Fibroblast of lung (primary cell): Measurements from ENCODE around the gene PCDH9. TPM values are rescaled to one million over a fixed set of nuclear protein-coding genes. Genes with fewer than 3 reads are reported as not detected.

Experiments
- DNase-seq, 2 donors: peaks; one replicate each; pipeline versions ENCODE4 v3.0.0 to v3.0.0-alpha.2; 2010; ENCODE audit warnings: low read depth in 2 of 2
- H2AFZ ChIP-seq: 2 replicates; pipeline ENCODE4 v1.5.1; 2012; ENCODE audit warnings: low read length, control low read depth, inconsistent platforms
- H3K27ac ChIP-seq: 2 replicates; pipeline ENCODE4 v1.5.1; 2011; ENCODE audit warnings: low read length, control low read depth; ENCODE audit not compliant: insufficient read depth
- H3K27me3 ChIP-seq: 2 replicates; pipeline ENCODE4 v1.5.1; 2011; ENCODE audit warnings: mild to moderate bottlenecking, low read length; ENCODE audit not compliant: control insufficient read depth, insufficient read depth
- H3K36me3 ChIP-seq: 2 replicates; pipeline ENCODE4 v1.5.1; 2011; ENCODE audit warnings: low read length; ENCODE audit not compliant: control insufficient read depth, insufficient read depth
- H3K4me1 ChIP-seq: 2 replicates; pipeline ENCODE4 v1.5.1; 2011; ENCODE audit warnings: low read length; ENCODE audit not compliant: control insufficient read depth, insufficient read depth; ENCODE audit errors: extremely low read depth
- H3K4me2 ChIP-seq: 2 replicates; pipeline ENCODE4 v1.5.1; 2011; ENCODE audit warnings: low read length, control low read depth; ENCODE audit not compliant: insufficient read depth; ENCODE audit errors: extremely low read depth
- H3K4me3 ChIP-seq, 4 experiments: fragments of 200-600 bp in 1 of 4; sonication (generic) in 1 of 4; replicated peaks in 1 of 4; 2 replicates each; pipeline ENCODE4 v1.5.1; 2011 to 2016; ENCODE audit warnings: low read length in 4 of 4, low read depth in 3 of 4, mild to moderate bottlenecking in 3 of 4, control low read depth in 2 of 4, inconsistent platforms in 1 of 4, mixed read lengths in 1 of 4; ENCODE audit not compliant: insufficient read depth in 1 of 4; ENCODE audit errors: control extremely low read depth in 1 of 4
- H3K79me2 ChIP-seq: 2 replicates; pipeline ENCODE4 v1.5.1; 2012; ENCODE audit warnings: mild to moderate bottlenecking, low read length, inconsistent platforms; ENCODE audit not compliant: control insufficient read depth, insufficient read depth
- H3K9ac ChIP-seq: 2 replicates; pipeline ENCODE4 v1.5.1; 2011; ENCODE audit warnings: mild to moderate bottlenecking, low read length, control low read depth; ENCODE audit not compliant: insufficient read depth
- H3K9me3 ChIP-seq: 2 replicates; pipeline ENCODE4 v1.5.1; 2012; ENCODE audit warnings: low read depth, low read length; ENCODE audit not compliant: control insufficient read depth, insufficient read depth
- H4K20me1 ChIP-seq: 2 replicates; pipeline ENCODE4 v1.5.1; 2011; ENCODE audit warnings: low read length; ENCODE audit not compliant: control insufficient read depth, insufficient read depth; ENCODE audit errors: extremely low read depth
- CTCF ChIP-seq, 2 donors: IDR thresholded peaks in 1 of 2; conservative IDR thresholded peaks in 1 of 2; 1 replicate in 1 of 2; 2 replicates in 1 of 2; pipeline ENCODE4 v1.5.1; 2011 to 2012; ENCODE audit warnings: low read length in 2 of 2, control low read depth in 1 of 2, inconsistent platforms in 1 of 2, low read depth in 1 of 2, mild to moderate bottlenecking in 1 of 2
- EZH2 ChIP-seq: IDR thresholded peaks from 2 replicates; pipeline ENCODE4 v1.5.1; 2012; ENCODE audit warnings: low read length, control low read depth, mild to moderate bottlenecking; ENCODE audit errors: missing control alignments
- polyA plus RNA-seq, 2 donors: library from polyadenylated mRNA; depleted of rRNA in 1 of 2; stranded (reverse) in 1 of 2; unstranded in 1 of 2; fragments of >200 nt; gene quantifications; 2 replicates each; pipeline ENCODE4 v1.2.1, GENCODE V29; 2011 to 2012; ENCODE audit warnings: missing spikeins in 1 of 2
- total RNA-seq: library from RNA; depleted of rRNA; stranded (reverse); fragments of >200 nt; gene quantifications from 2 replicates; pipeline ENCODE4 v1.2.1, GENCODE V29; 2014

PCDH9 gene
- total and polyA plus RNA-seq, 2 donors (not counting 1 experiment from before 2014, with no cell fraction given), result 0.50 to 0.67 TPM

- Histone ChIP-seq H3K4me2 (no peak overlapping the region), H2AFZ (no peak overlapping the region), H3K4me3 (no peak overlapping the region), H3K36me3 (no peaks in the 10 kb centered on the region), H3K4me1 (no peaks in the 10 kb centered on the region), H3K27me3 (no peaks in the 10 kb centered on the region), H3K9me3 (no peaks in the 10 kb centered on the region), H3K79me2 (no peaks in the 10 kb centered on the region), H3K9ac (no peak overlapping the region), H3K27ac (no peak overlapping the region), H4K20me1 (no peaks in the 10 kb centered on the region)
- DNase-seq, result no peak
- TF ChIP-seq CTCF (conservative IDR thresholded peaks at IDR 0.05 in 1 of 2, IDR thresholded peaks at IDR 0.05 in 1 of 2; ENCODE audit: low read depth in 1 of 2, low read length in 2 of 2) (no peak), EZH2 (no peak)
These were observed 470.2 kb downstream of the PCDH9 start for GRCh38 chr13:66759919-66760318.

- DNase-seq, result no peak
- H3K9me3 ChIP-seq, result no peaks in the 10 kb centered on the region
These were observed 478.4 kb downstream of the PCDH9 start for GRCh38 chr13:66751691-66752090.

GRCh38 chr13:66748712-66749111 is 481.4 kb downstream of the PCDH9 start:
- Histone ChIP-seq H3K4me3 (no peak overlapping the region), H3K9me3 (no peaks in the 10 kb centered on the region), H3K9ac (no peak overlapping the region), H3K27me3 (no peaks in the 10 kb centered on the region), H3K4me1 (no peaks in the 10 kb centered on the region), H3K27ac (no peak overlapping the region), H3K4me2 (no peak overlapping the region), H4K20me1 (no peaks in the 10 kb centered on the region), H3K79me2 (no peaks in the 10 kb centered on the region), H2AFZ (no peak overlapping the region), H3K36me3 (no peaks in the 10 kb centered on the region)
- TF ChIP-seq EZH2, result no peak
- TF ChIP-seq CTCF (conservative IDR thresholded peaks at IDR 0.05 in 1 of 2, IDR thresholded peaks at IDR 0.05 in 1 of 2; ENCODE audit: low read depth in 1 of 2, low read length in 2 of 2), result no peak
- DNase-seq, result peak in 1 of 2 donors; percentile 13

More at GRCh38 chr13:66751691-66752090, 478.4 kb downstream of the PCDH9 start:
- Histone ChIP-seq H4K20me1 (no peaks in the 10 kb centered on the region), H3K9ac (no peak overlapping the region), H3K4me1 (no peaks in the 10 kb centered on the region), H3K79me2 (no peaks in the 10 kb centered on the region), H3K4me3 (no peak overlapping the region), H3K36me3 (no peaks in the 10 kb centered on the region), H3K4me2 (no peak overlapping the region), H3K27me3 (no peaks in the 10 kb centered on the region), H2AFZ (no peak overlapping the region), H3K27ac (no peak overlapping the region)
- no peak for TF ChIP-seq CTCF (conservative IDR thresholded peaks at IDR 0.05 in 1 of 2, IDR thresholded peaks at IDR 0.05 in 1 of 2; ENCODE audit: low read depth in 1 of 2, low read length in 2 of 2)
- no peak for TF ChIP-seq EZH2
